DOHH2 (cell line): Measurements from ENCODE around the gene NUP37.

Experiments used
- EZH2phosphoT487 ChIP-seq: fragments of 200-600 bp; sonication (generic); IDR thresholded peaks from 2 replicates; pipeline ENCODE4 v1.6.1; 2017; ENCODE audit warnings: borderline replicate concordance, mild to moderate bottlenecking, antibody characterized with exemption, low read length, moderate library complexity, mixed read lengths
- TF ChIP-seq, protein P1 (sequence below): fragments of 200-600 bp; sonication (generic); IDR thresholded peaks from one replicate; pipeline ENCODE4 v1.5.1; 2014; ENCODE audit warnings: antibody characterized with exemption, mild to moderate bottlenecking, low read depth, low read length; ENCODE audit not compliant: poor library complexity, severe bottlenecking

DNA sequence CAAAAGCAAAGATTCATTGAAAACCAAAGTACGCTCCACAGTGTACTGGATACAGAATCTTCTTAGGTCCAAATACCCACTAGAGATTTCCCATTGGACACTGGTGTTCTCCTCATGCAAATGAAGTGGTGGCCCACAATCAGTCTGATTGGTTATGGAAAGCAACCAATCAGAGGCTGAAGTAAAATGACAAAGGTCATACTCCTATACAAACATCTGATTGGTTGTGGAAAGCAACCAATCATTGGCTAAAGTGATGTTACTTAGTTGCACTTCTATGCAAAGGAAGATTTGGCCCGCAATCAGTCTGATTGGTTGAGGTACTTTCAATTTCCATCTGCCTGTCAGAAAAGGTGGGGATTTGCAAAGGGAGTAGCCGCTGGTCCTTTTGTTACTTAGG lies 56.8 kb downstream of the NUP37 start:
- TF ChIP-seq, protein P1, sequence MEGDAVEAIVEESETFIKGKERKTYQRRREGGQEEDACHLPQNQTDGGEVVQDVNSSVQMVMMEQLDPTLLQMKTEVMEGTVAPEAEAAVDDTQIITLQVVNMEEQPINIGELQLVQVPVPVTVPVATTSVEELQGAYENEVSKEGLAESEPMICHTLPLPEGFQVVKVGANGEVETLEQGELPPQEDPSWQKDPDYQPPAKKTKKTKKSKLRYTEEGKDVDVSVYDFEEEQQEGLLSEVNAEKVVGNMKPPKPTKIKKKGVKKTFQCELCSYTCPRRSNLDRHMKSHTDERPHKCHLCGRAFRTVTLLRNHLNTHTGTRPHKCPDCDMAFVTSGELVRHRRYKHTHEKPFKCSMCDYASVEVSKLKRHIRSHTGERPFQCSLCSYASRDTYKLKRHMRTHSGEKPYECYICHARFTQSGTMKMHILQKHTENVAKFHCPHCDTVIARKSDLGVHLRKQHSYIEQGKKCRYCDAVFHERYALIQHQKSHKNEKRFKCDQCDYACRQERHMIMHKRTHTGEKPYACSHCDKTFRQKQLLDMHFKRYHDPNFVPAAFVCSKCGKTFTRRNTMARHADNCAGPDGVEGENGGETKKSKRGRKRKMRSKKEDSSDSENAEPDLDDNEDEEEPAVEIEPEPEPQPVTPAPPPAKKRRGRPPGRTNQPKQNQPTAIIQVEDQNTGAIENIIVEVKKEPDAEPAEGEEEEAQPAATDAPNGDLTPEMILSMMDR, result no peak
- TF ChIP-seq EZH2phosphoT487, result no peak
